Hippocampal formation (tissue), 2 donors: Measurements from ENCODE around the gene HINFP.
"Not testable (repeated sequence)": the region's sequence is repeated elsewhere in the genome, so short reads cannot be mapped to it uniquely, and the experiment has no call there.

Experiments
- DNase-seq, 2 donors: peaks; one replicate each; lab custom pipeline; 2025; lab: John Stamatoyannopoulos, UW

Gene HINFP

DNA sequence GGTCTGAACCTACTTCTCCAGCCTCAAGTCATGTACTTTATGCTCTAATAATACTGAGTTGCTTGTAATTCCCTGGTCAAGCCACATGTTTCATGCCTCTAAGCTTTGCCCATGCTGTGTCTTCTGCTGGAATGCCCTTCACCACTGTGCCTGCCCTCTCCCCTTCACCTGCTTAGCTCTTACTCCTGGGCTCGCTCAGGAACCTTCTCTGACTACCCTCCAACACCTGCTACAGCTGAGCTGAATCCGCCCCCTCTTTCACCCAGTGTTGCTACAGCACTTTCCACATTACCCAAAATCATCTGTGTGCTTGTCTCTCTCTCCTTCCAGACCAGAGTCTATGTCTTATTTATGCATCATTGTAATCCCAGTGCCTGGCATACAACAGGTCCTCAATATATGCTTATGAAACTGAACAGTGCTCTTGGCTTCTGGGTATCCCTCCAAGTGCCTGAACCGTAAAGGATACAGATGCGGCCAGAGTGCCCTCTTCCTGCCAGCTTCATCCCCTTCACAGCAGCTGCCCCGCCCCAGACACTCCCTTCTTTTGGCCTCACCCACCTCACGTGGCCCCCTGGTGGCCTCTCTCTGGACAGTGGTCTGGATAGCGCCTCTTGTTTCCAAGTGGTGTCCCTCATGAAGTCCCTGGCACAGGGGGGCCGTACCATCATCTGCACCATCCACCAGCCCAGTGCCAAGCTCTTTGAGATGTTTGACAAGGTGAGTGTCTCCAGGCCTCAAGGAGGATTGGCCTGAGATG is 34.5 kb downstream of the HINFP start:
- DNase-seq, result no peak

GRCh38 chr11:119156496-119156895 is 35.1 kb downstream of the HINFP start:
- no peak for DNase-seq

- no peak for DNase-seq
Measured at GRCh38 chr11:119157063-119157462, 35.7 kb downstream of the HINFP start.

GRCh38 chr11:119158467-119158866 is 37.1 kb downstream of the HINFP start:
- DNase-seq, result no peak

DNA sequence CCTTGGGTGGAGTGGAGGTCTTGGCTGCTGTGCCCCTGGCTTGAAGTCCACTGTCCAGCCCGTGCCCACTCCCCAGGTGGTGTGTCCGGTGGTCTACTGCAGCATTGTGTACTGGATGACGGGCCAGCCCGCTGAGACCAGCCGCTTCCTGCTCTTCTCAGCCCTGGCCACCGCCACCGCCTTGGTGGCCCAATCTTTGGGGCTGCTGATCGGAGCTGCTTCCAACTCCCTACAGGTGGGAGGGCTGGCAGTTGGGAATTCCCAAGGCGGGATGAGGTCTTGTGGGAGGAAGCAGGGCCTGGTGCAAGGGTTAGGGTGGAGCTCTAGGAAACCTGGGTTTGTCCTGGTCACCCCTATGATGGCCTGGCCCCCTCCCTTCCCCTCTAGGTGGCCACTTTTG is 38.8 kb downstream of the HINFP start:
- DNase-seq, result no peak

- DNase-seq, result no peak
Measured at GRCh38 chr11:119161871-119162270, 40.5 kb downstream of the HINFP start.

GRCh38 chr11:119166368-119167076 is 45.1 kb downstream of the HINFP start:
- no peak for DNase-seq

GRCh38 chr11:119167077-119167458 is 45.7 kb downstream of the HINFP start:
- DNase-seq, result not testable (repeated sequence)

- DNase-seq, result no peak
Measured at GRCh38 chr11:119167933-119168332, 46.6 kb downstream of the HINFP start.

DNA sequence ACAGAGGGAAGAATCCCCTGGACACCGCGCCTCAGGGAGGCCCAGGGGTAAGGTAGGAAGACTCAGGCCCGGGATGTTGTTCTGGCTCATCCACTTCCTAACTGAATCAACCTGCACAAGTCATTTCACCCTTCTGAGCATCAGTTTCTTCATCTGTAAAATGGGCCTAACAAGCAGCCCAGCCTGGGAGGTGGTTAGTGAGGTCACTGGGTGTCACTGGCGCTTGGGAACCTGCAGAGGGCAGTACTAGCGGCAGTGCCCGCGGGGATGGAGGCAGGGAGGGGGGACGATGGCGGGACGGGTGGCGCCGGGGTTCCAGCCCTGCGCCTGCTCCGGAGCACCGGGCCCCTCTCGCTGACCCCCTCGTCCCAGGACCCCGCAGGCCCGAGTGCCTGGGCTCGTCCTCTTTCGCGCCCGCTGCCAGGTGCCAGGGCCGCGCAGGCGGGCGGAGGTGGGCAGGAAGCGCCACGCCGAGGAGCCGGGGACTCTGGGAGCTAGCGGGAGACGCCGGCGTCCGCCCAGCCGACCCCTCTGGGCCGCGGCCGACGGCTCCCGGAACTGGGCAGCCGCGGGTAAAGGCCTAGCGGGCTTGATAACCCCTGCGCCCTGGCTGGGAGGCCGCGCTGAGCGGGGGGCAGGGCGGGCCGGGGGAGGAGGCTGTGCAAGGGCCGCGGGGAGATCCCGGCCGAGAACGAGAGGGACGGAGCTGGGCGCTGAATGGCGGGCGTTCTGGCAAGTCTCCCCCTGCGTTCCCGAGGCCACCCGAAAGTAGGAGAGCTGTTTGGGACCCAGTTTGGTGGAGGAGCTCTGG is 47.3 kb downstream of the HINFP start, which contains the start of gene NLRX1:
Gene NLRX1 (plus strand): TSS at position 255 of the 811 bp plus-strand sequence. CDS start 2,679 bp downstream, outside the sequence.
- DNase-seq, result peak; percentile 65 to 68

DNA sequence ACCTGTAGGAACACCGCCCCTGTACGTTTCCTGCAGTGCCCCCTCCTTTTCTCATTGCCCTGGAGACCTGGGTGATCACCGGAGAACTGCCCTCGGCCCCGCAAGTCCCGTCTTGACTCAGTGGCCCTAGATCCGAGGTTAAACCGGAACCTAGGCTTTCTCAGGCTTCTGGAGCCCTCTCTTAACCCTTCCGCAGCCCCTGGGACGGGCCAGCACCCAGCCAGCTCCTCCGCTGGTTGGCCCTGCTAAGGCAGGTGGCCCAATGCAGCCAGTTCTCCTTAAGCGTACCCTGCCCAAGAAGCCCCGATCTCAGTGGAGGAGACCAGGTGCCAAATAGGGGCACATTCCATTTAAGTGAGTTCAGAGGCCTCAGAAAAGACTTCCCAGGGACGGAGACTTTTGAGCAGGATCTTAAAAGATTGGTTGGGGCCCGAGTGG is 47.9 kb downstream of the HINFP start:
- DNase-seq, result no peak

DNA sequence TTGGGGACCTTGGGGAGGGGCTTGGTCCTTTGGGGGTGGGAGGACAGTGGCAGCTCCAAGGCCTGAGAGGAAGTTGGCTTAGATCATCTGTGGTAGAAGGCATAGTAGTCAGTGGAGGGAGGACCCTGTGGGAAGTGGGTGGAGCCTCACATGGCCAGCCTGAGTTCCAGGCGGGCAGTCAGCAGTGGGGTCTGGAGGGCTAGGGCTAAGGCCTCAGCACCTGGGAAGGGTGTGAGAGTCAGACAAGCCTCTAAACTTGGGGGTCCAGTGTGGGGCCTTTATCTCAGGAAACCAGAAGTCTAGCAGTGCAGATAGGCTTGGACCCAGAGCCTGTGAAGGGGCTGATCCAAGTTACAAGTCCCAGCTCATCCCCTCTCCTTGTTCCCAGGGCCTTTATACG is 51.1 kb downstream of the HINFP start:
- DNase-seq, result no peak

DNA sequence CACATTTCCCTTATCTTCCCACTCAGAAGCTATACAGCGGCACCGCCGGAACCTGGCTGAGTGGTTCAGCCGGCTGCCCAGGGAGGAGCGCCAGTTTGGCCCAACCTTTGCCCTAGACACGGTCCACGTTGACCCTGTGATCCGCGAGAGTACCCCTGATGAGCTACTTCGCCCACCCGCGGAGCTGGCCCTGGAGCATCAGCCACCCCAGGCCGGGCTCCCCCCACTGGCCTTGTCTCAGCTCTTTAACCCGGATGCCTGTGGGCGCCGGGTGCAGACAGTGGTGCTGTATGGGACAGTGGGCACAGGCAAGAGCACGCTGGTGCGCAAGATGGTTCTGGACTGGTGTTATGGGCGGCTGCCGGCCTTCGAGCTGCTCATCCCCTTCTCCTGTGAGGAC is 52.1 kb downstream of the HINFP start:
- DNase-seq, result no peak

DNA sequence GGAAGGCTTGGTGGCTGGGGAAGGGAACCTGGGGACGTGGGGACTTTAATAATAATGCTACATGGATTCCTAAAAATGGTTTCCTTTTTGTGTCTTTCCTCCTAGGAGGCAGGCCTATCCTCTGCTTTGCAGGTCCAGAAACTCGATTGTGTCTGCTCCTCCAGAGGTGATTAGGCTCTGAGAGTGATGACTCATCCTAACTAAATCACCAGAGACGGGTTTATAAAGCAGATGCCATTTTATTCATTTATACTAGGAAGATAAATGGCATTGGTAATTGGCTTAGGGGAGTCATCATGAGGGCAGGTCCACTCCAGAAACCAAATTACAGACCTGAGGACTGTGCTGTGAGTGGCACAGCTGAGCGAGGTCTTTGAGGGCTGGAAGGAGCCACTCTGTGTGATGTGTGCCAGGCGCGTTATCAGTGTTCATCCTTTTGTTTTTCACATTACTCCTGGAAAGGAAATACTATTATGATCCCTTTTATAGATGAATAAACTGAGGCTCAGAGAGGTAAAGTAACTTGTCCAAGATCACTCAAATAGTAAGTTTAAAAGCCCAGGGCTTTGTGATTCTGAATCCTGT is 54.2 kb downstream of the HINFP start:
- DNase-seq, result no peak

DNA sequence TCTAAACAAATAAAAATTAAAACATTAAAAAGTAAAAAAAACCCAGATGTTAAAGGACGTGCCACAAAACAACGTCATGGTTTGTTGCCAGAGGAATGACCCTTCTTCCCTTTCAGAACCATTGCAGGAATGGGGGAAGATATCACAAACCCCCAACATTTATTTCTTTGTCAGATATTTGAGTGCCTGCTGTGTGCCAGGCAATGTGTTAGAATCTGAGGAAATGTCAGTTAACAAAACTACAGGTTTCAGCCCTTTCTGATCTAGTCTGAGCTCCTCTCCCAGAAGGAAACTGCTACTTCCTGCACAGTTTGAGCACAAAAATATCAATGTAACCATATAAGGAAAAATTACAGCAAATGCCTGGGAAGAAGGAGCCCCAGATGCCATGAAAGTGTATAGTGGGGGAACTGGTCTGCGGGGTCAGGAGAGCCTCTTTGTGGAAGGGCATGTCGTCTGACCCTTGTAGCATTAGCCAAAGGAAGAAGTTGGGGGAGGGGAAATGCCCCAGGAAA is 56.8 kb downstream of the HINFP start:
- DNase-seq, result no peak

GRCh38 chr11:119179342-119179741 is 58.0 kb downstream of the HINFP start:
- no peak for DNase-seq

DNA sequence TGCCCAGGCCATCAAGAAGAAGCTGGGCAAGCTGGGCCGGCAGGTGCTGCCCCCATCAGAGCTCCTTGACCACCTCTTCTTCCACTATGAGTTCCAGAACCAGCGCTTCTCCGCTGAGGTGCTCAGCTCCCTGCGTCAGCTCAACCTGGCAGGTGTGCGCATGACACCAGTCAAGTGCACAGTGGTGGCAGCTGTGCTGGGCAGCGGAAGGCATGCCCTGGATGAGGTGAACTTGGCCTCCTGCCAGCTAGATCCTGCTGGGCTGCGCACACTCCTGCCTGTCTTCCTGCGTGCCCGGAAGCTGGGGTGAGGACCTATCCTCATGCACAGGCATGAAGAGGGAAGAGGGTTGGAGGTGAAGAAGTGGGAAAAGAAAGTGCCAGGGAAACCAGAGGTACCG is 58.6 kb downstream of the HINFP start:
- DNase-seq, result no peak

GRCh38 chr11:119180729-119181676 is 59.6 kb downstream of the HINFP start:
- DNase-seq, result no peak

- no peak for DNase-seq
Measured at GRCh38 chr11:119181677-119182412, 60.5 kb downstream of the HINFP start.

GRCh38 chr11:119184399-119184798 is 63.0 kb downstream of the HINFP start:
- not testable (repeated sequence) for DNase-seq
